ENCODE measurements around the gene TMEM140.

- TF ChIP-seq CTCF (IDR thresholded peaks at IDR 0.05) (no peak), POLR2A (IDR thresholded peaks at IDR 0.05) (no peak)
Measured at GRCh38 chr7:135109976-135110375, 37.9 kb upstream of the TMEM140 start.
